ENCODE data around the gene LMX1A. TPM values are rescaled to one million over a fixed set of nuclear protein-coding genes. Genes with fewer than 3 reads are reported as not detected.

Gene LMX1A
- polyA plus RNA-seq, 2 of the 4 experiments (the other 2 are of a cell fraction), result not detected

- POLR2A ChIA-PET, result no interaction called here
- ATAC-seq (no peak), DNase-seq (ENCODE audit: low read depth in 1 of 2, low spot score in 1 of 2) (no peak), FAIRE-seq (no peak)
- Histone ChIP-seq H3K4me1 (no peaks in the 10 kb centered on the region), H3K4me2 (no peak overlapping the region), H3K27ac (no peak overlapping the region), H3K9me3 (no peaks in the 10 kb centered on the region), H3K4me3 (no peak overlapping the region)
- TF ChIP-seq, protein P1, sequence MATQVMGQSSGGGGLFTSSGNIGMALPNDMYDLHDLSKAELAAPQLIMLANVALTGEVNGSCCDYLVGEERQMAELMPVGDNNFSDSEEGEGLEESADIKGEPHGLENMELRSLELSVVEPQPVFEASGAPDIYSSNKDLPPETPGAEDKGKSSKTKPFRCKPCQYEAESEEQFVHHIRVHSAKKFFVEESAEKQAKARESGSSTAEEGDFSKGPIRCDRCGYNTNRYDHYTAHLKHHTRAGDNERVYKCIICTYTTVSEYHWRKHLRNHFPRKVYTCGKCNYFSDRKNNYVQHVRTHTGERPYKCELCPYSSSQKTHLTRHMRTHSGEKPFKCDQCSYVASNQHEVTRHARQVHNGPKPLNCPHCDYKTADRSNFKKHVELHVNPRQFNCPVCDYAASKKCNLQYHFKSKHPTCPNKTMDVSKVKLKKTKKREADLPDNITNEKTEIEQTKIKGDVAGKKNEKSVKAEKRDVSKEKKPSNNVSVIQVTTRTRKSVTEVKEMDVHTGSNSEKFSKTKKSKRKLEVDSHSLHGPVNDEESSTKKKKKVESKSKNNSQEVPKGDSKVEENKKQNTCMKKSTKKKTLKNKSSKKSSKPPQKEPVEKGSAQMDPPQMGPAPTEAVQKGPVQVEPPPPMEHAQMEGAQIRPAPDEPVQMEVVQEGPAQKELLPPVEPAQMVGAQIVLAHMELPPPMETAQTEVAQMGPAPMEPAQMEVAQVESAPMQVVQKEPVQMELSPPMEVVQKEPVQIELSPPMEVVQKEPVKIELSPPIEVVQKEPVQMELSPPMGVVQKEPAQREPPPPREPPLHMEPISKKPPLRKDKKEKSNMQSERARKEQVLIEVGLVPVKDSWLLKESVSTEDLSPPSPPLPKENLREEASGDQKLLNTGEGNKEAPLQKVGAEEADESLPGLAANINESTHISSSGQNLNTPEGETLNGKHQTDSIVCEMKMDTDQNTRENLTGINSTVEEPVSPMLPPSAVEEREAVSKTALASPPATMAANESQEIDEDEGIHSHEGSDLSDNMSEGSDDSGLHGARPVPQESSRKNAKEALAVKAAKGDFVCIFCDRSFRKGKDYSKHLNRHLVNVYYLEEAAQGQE (IDR thresholded peaks at IDR 0.05), result no peak
- TF ChIP-seq ATOH8 (CRISPR knock-in tag; IDR thresholded peaks at IDR 0.05; ENCODE audit: low read depth) (no peak), EHF (CRISPR knock-in tag; IDR thresholded peaks at IDR 0.05) (no peak), RARB (CRISPR knock-in tag; IDR thresholded peaks at IDR 0.05) (no peak), BHLHE40 (IDR thresholded peaks at IDR 0.05; ENCODE audit: low read depth, low read length) (no peak), EP300 (IDR thresholded peaks at IDR 0.05) (no peak)
- TF ChIP-seq, protein P2, sequence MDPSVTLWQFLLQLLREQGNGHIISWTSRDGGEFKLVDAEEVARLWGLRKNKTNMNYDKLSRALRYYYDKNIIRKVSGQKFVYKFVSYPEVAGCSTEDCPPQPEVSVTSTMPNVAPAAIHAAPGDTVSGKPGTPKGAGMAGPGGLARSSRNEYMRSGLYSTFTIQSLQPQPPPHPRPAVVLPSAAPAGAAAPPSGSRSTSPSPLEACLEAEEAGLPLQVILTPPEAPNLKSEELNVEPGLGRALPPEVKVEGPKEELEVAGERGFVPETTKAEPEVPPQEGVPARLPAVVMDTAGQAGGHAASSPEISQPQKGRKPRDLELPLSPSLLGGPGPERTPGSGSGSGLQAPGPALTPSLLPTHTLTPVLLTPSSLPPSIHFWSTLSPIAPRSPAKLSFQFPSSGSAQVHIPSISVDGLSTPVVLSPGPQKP (IDR thresholded peaks at IDR 0.05; ENCODE audit: low read depth, low read length), result no peak
- 41% methylated on average over 1 of the region's 1 CpG for WGBS (ENCODE audit: missing lambda C conversion rate)
- CTCF ChIA-PET, result no interaction called here
Observed at GRCh38 chr1:165204548-165204947, 152.0 kb downstream of the LMX1A start.

DNA sequence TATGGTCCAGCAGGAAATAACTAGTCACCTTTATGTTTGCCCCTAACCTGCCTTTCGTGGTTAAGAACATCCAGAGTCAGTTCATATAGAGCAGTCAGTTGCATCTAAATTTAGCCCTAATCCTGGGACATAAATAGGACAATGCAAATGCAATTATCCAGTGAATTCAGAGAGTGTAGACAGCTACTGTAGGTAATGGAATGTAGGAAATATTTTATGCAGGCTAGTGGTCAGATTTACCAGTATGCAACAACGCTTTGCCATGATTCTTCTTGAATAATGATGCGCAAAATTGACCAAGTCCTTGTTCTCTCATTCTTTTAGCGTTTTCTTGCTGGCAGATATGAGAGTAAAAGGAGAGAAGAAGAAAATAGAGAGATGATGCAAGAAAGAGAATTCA lies 165.4 kb downstream of the LMX1A start:
- H3K4me2 ChIP-seq, result no peak overlapping the region
- no peak for ATAC-seq
- no peak overlapping the region for H3K4me3 ChIP-seq
- DNase-seq (ENCODE audit: low read depth in 1 of 2, low spot score in 1 of 2), result no peak
- no peaks in the 10 kb centered on the region for H3K9me3 ChIP-seq
- no peak for TF ChIP-seq EHMT2 (IDR thresholded peaks at IDR 0.05; ENCODE audit: low read depth)
- TF ChIP-seq ATOH8 (CRISPR knock-in tag; IDR thresholded peaks at IDR 0.05; ENCODE audit: low read depth), result no peak
- no peak for TF ChIP-seq CEBPB (IDR thresholded peaks at IDR 0.05)
- TF ChIP-seq ZNF302 (CRISPR knock-in tag; IDR thresholded peaks at IDR 0.05), result no peak
- no peak for TF ChIP-seq RFX5 (IDR thresholded peaks at IDR 0.05)
- no peak for TF ChIP-seq TP53 (CRISPR knock-in tag; IDR thresholded peaks at IDR 0.05)
- no peak for TF ChIP-seq FOXS1 (CRISPR knock-in tag; IDR thresholded peaks at IDR 0.05)
- no peak for TF ChIP-seq NPAS2 (CRISPR knock-in tag; IDR thresholded peaks at IDR 0.05; ENCODE audit: borderline replicate concordance)
- TF ChIP-seq EP300 (IDR thresholded peaks at IDR 0.05), result no peak
- TF ChIP-seq GATA3 (IDR thresholded peaks at IDR 0.05; ENCODE audit: borderline replicate concordance), result no peak
- TF ChIP-seq JUNB (IDR thresholded peaks at IDR 0.05), result no peak
- TF ChIP-seq HOXB5 (CRISPR knock-in tag; IDR thresholded peaks at IDR 0.05), result no peak
- no peak for TF ChIP-seq HOXB13 (CRISPR knock-in tag; IDR thresholded peaks at IDR 0.05; ENCODE audit: low read depth)
- TF ChIP-seq ZSCAN20 (CRISPR knock-in tag; IDR thresholded peaks at IDR 0.05), result no peak
- CTCF ChIA-PET, result interaction anchor here (0.7 kb wide), 1 partner anchor 675 kb away, joined by 3 read pairs; no protein-coding TSS in a partner anchor
- FAIRE-seq, result no peak
- 20% methylated on average over 4 of the region's 4 CpGs for WGBS (ENCODE audit: missing lambda C conversion rate)
- POLR2A ChIA-PET, result no interaction called here
- no peak overlapping the region for H3K27ac ChIP-seq
- H3K4me1 ChIP-seq, result no peaks in the 10 kb centered on the region

Measured in A549 (cell line).